HepG2 (cell line): ENCODE measurements around the gene RTBDN. TPM values are rescaled to one million over a fixed set of nuclear protein-coding genes. Genes with fewer than 3 reads are reported as not detected.
A peak's percentile ranks its signal among the peaks of the same experiment; 100 is the strongest.

Experiments
- ADNP ChIP-seq: sonication (generic); formaldehyde crosslinking; IDR thresholded peaks from 2 replicates; pipeline ENCODE4 v1.4.0; 2020; ENCODE audit warnings: missing genetic modification reagents
- BCL6 ChIP-seq: IDR thresholded peaks from 2 replicates; pipeline ENCODE4 v1.6.1; 2016; ENCODE audit warnings: missing genetic modification reagents, missing compliant biosample characterization
- CAMTA2 ChIP-seq: sonication (generic); formaldehyde crosslinking; IDR thresholded peaks from 2 replicates; pipeline ENCODE4 v1.4.0; 2020; ENCODE audit warnings: mild to moderate bottlenecking, missing genetic modification reagents, borderline replicate concordance
- GATA4 ChIP-seq: sonication (generic); IDR thresholded peaks from 2 replicates; pipeline ENCODE4 v1.6.1; 2016; ENCODE audit warnings: antibody characterized with exemption, low read depth, borderline replicate concordance
- GLI4 ChIP-seq: sonication (generic); formaldehyde crosslinking; IDR thresholded peaks from 2 replicates; pipeline ENCODE4 v1.5.1; 2020; ENCODE audit warnings: missing genetic modification reagents, mild to moderate bottlenecking, moderate library complexity, borderline replicate concordance
- GTF3A ChIP-seq: sonication (generic); formaldehyde crosslinking; conservative IDR thresholded peaks from 2 replicates; pipeline ENCODE4 v1.4.0; 2020; ENCODE audit warnings: mild to moderate bottlenecking, missing genetic modification reagents
- HDAC6 ChIP-seq: fragments of 200-600 bp; sonication (generic); IDR thresholded peaks from 2 replicates; pipeline ENCODE4 v1.7.0; 2017; ENCODE audit warnings: mild to moderate bottlenecking, antibody characterized with exemption, low read length, low read depth
- NFE2L1 ChIP-seq: sonication (generic); formaldehyde crosslinking; IDR thresholded peaks from 2 replicates; pipeline ENCODE4 v1.4.0; 2020; ENCODE audit warnings: missing genetic modification reagents, mild to moderate bottlenecking, borderline replicate concordance
- NRL ChIP-seq: sonication (generic); formaldehyde crosslinking; IDR thresholded peaks from 2 replicates; pipeline ENCODE4 v1.5.0; 2020; ENCODE audit warnings: missing genetic modification reagents, mild to moderate bottlenecking, moderate library complexity, borderline replicate concordance
- U2AF1 ChIP-seq: fragments of 200-400 bp; formaldehyde crosslinking; optimal IDR thresholded peaks from 2 replicates; pipeline ENCODE3; 2017; ENCODE audit warnings: mild to moderate bottlenecking, low read depth, low read length
- ZBTB1 ChIP-seq: sonication (generic); formaldehyde crosslinking; IDR thresholded peaks from 2 replicates; pipeline ENCODE4 v1.4.0; 2020; ENCODE audit warnings: missing genetic modification reagents, borderline replicate concordance
- ZNF205 ChIP-seq: IDR thresholded peaks from 2 replicates; pipeline ENCODE4 v1.6.1; 2018; ENCODE audit warnings: missing biosample characterization, missing genetic modification reagents
- ZNF256 ChIP-seq: sonication (generic); formaldehyde crosslinking; conservative IDR thresholded peaks from 2 replicates; pipeline ENCODE4 v1.4.0; 2020; ENCODE audit warnings: missing genetic modification reagents
- ZNF292 ChIP-seq: sonication (generic); formaldehyde crosslinking; IDR thresholded peaks from 2 replicates; pipeline ENCODE4 v1.8.1; 2022; ENCODE audit warnings: mild to moderate bottlenecking, low read depth, missing genetic modification reagents, borderline replicate concordance
- ZNF383 ChIP-seq: sonication (generic); formaldehyde crosslinking; IDR thresholded peaks from 2 replicates; pipeline ENCODE4 v1.4.0; 2020; ENCODE audit warnings: missing genetic modification reagents, mild to moderate bottlenecking, borderline replicate concordance
- ZNF543 ChIP-seq: sonication (generic); formaldehyde crosslinking; IDR thresholded peaks from 2 replicates; pipeline ENCODE4 v1.4.0; 2020; ENCODE audit warnings: mild to moderate bottlenecking, missing genetic modification reagents
- ZNF547 ChIP-seq: sonication (generic); formaldehyde crosslinking; IDR thresholded peaks from 2 replicates; pipeline ENCODE4 v1.5.1; 2020; ENCODE audit warnings: mild to moderate bottlenecking, missing genetic modification reagents
- ZNF549 ChIP-seq: sonication (generic); formaldehyde crosslinking; IDR thresholded peaks from 2 replicates; pipeline ENCODE4 v1.5.0; 2020; ENCODE audit warnings: missing genetic modification reagents
- ZNF660 ChIP-seq: sonication (generic); formaldehyde crosslinking; IDR thresholded peaks from 2 replicates; pipeline ENCODE4 v1.5.1; 2020; ENCODE audit warnings: mild to moderate bottlenecking, low read depth, missing genetic modification reagents, borderline replicate concordance
- ZNF746 ChIP-seq: sonication (generic); formaldehyde crosslinking; IDR thresholded peaks from 2 replicates; pipeline ENCODE4 v1.8.0; 2022; ENCODE audit warnings: mild to moderate bottlenecking, missing genetic modification reagents
- ZNF773 ChIP-seq: sonication (generic); formaldehyde crosslinking; IDR thresholded peaks from 2 replicates; pipeline ENCODE4 v1.4.0; 2020; ENCODE audit warnings: missing genetic modification reagents, borderline replicate concordance
- ZNF879 ChIP-seq: sonication (generic); formaldehyde crosslinking; IDR thresholded peaks from 2 replicates; pipeline ENCODE4 v1.8.1; 2023; ENCODE audit warnings: missing genetic modification reagents
- polyA plus RNA-seq, 8 experiments: library from polyadenylated mRNA; depleted of rRNA in 3 of 8; stranded (reverse) in 7 of 8; unstranded in 1 of 8; fragments of >200 nt; fragmentation: Illumina TruSeq in 4 of 8; extraction: Trizol in 4 of 8; gene quantifications; 2 replicates each; pipeline versions ENCODE4 v1.2.1 to v1.2.3, GENCODE V29; 2011 to 2016; ENCODE audit warnings: low read depth in 4 of 8, missing spikeins in 1 of 8, mixed read lengths in 1 of 8; ENCODE audit not compliant: insufficient read depth in 1 of 8
- total RNA-seq, 5 experiments: library from RNA; depleted of rRNA; stranded (reverse); fragments of >200 nt; fragmentation: Illumina TruSeq; extraction: Trizol; gene quantifications; 2 replicates each; pipeline ENCODE4 v1.2.3, GENCODE V29; 2016; ENCODE audit warnings: low read depth in 1 of 5
- TF ChIP-seq, protein P1 (sequence below): IDR thresholded peaks from 2 replicates; pipeline ENCODE4 v1.6.1; 2016; ENCODE audit warnings: control low read depth
- TF ChIP-seq, protein P2 (sequence below): sonication (generic); formaldehyde crosslinking; conservative IDR thresholded peaks from 2 replicates; pipeline ENCODE4 v1.8.1; 2023; ENCODE audit warnings: missing genetic modification reagents
- TF ChIP-seq, protein P3 (sequence below): sonication (generic); formaldehyde crosslinking; IDR thresholded peaks from 2 replicates; pipeline ENCODE4 v1.8.1; 2022; ENCODE audit warnings: mild to moderate bottlenecking, missing genetic modification reagents
- TF ChIP-seq, protein P4 (sequence below): sonication (generic); formaldehyde crosslinking; IDR thresholded peaks from 2 replicates; pipeline ENCODE4 v1.8.0; 2022; ENCODE audit warnings: mild to moderate bottlenecking, missing genetic modification reagents

RTBDN gene
- total and polyA plus RNA-seq, 2 of the 13 experiments (the other 11 are each of a cell fraction or from before 2014, with no cell fraction given), result 0.27 to 0.48 TPM

DNA sequence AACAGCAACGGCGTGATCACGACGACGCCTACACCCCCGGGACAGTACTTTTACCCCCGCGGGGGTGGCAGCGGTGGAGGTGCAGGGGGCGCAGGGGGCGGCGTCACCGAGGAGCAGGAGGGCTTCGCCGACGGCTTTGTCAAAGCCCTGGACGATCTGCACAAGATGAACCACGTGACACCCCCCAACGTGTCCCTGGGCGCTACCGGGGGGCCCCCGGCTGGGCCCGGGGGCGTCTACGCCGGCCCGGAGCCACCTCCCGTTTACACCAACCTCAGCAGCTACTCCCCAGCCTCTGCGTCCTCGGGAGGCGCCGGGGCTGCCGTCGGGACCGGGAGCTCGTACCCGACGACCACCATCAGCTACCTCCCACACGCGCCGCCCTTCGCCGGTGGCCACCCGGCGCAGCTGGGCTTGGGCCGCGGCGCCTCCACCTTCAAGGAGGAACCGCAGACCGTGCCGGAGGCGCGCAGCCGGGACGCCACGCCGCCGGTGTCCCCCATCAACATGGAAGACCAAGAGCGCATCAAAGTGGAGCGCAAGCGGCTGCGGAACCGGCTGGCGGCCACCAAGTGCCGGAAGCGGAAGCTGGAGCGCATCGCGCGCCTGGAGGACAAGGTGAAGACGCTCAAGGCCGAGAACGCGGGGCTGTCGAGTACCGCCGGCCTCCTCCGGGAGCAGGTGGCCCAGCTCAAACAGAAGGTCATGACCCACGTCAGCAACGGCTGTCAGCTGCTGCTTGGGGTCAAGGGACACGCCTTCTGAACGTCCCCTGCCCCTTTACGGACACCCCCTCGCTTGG lies 42.1 kb downstream of the RTBDN start (continued):
- TF ChIP-seq, protein P1, sequence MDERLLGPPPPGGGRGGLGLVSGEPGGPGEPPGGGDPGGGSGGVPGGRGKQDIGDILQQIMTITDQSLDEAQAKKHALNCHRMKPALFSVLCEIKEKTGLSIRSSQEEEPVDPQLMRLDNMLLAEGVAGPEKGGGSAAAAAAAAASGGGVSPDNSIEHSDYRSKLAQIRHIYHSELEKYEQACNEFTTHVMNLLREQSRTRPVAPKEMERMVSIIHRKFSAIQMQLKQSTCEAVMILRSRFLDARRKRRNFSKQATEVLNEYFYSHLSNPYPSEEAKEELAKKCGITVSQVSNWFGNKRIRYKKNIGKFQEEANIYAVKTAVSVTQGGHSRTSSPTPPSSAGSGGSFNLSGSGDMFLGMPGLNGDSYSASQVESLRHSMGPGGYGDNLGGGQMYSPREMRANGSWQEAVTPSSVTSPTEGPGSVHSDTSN (CRISPR knock-in tag), result no peak
- TF ChIP-seq GTF3A (no peak), ZNF543 (CRISPR knock-in tag) (no peak; the same call in 1 of the 2 replicates), ZNF383 (CRISPR knock-in tag) (no peak), ZNF549 (no peak), ZNF256 (CRISPR knock-in tag) (peak; percentile 58; the same call in 1 of the 2 replicates), BCL6 (CRISPR knock-in tag) (peak; percentile 53; the same call in 1 of the 2 replicates), NRL (CRISPR knock-in tag) (peak; percentile 90), ZNF746 (CRISPR knock-in tag) (peak; percentile 77), ZNF547 (no peak), ZNF660 (no peak), GATA4 (no peak), ZNF205 (CRISPR knock-in tag) (peak; percentile 38; the same call in 1 of the 2 replicates), CAMTA2 (CRISPR knock-in tag) (no peak), ZNF879 (CRISPR knock-in tag) (no peak), ZBTB1 (CRISPR knock-in tag) (no peak), U2AF1 (no peak), NFE2L1 (CRISPR knock-in tag) (no peak), ZNF773 (CRISPR knock-in tag) (peak; percentile 45; the same call in 1 of the 2 replicates), ADNP (CRISPR knock-in tag) (no peak), ZNF292 (CRISPR knock-in tag) (0 out of 2 replicates have a peak, but pooled peaks have one; percentile 18), GLI4 (CRISPR knock-in tag) (no peak), HDAC6 (no peak)
- TF ChIP-seq, protein P2, sequence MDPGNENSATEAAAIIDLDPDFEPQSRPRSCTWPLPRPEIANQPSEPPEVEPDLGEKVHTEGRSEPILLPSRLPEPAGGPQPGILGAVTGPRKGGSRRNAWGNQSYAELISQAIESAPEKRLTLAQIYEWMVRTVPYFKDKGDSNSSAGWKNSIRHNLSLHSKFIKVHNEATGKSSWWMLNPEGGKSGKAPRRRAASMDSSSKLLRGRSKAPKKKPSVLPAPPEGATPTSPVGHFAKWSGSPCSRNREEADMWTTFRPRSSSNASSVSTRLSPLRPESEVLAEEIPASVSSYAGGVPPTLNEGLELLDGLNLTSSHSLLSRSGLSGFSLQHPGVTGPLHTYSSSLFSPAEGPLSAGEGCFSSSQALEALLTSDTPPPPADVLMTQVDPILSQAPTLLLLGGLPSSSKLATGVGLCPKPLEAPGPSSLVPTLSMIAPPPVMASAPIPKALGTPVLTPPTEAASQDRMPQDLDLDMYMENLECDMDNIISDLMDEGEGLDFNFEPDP (CRISPR knock-in tag), result no peak
- TF ChIP-seq, protein P3, sequence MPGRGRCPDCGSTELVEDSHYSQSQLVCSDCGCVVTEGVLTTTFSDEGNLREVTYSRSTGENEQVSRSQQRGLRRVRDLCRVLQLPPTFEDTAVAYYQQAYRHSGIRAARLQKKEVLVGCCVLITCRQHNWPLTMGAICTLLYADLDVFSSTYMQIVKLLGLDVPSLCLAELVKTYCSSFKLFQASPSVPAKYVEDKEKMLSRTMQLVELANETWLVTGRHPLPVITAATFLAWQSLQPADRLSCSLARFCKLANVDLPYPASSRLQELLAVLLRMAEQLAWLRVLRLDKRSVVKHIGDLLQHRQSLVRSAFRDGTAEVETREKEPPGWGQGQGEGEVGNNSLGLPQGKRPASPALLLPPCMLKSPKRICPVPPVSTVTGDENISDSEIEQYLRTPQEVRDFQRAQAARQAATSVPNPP (CRISPR knock-in tag), result no peak
- TF ChIP-seq, protein P4, sequence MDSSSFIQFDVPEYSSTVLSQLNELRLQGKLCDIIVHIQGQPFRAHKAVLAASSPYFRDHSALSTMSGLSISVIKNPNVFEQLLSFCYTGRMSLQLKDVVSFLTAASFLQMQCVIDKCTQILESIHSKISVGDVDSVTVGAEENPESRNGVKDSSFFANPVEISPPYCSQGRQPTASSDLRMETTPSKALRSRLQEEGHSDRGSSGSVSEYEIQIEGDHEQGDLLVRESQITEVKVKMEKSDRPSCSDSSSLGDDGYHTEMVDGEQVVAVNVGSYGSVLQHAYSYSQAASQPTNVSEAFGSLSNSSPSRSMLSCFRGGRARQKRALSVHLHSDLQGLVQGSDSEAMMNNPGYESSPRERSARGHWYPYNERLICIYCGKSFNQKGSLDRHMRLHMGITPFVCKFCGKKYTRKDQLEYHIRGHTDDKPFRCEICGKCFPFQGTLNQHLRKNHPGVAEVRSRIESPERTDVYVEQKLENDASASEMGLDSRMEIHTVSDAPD (CRISPR knock-in tag), result 0 out of 2 replicates have a peak, but pooled peaks have one; percentile 40
